ENCODE results near the gene UBR2.
"Not testable (repeated sequence)": the region's sequence is repeated elsewhere in the genome, so short reads cannot be mapped to it uniquely, and the experiment has no call there.

The UBR2 gene

GRCh38 chr6:42618686-42619085 is 54.9 kb downstream of the UBR2 start:
- no peak for DNase-seq

- DNase-seq = no peak
Observed at GRCh38 chr6:42619963-42620362, 56.1 kb downstream of the UBR2 start.

- DNase-seq = no peak
Observed at GRCh38 chr6:42624601-42625000, 60.8 kb downstream of the UBR2 start.

- DNase-seq = no peak
Observed at GRCh38 chr6:42627044-42627443, 63.2 kb downstream of the UBR2 start.

- DNase-seq = no peak
Observed at GRCh38 chr6:42627674-42628073, 63.8 kb downstream of the UBR2 start.

- no peak for DNase-seq
Observed at GRCh38 chr6:42628604-42629003, 64.8 kb downstream of the UBR2 start.

- DNase-seq = no peak
Observed at GRCh38 chr6:42629845-42630244, 66.0 kb downstream of the UBR2 start.

GRCh38 chr6:42637681-42638080 is 73.9 kb downstream of the UBR2 start:
- DNase-seq = no peak

GRCh38 chr6:42642794-42643193 is 79.0 kb downstream of the UBR2 start:
- DNase-seq = no peak

GRCh38 chr6:42644211-42644610 is 80.4 kb downstream of the UBR2 start:
- no peak for DNase-seq

- DNase-seq = no peak
Observed at GRCh38 chr6:42652024-42652746, 88.4 kb downstream of the UBR2 start.

GRCh38 chr6:42653851-42654250 is 90.0 kb downstream of the UBR2 start:
- DNase-seq = no peak

GRCh38 chr6:42659806-42660205 is 96.0 kb downstream of the UBR2 start:
- DNase-seq = no peak

- peak; percentile 34 for DNase-seq
Observed at GRCh38 chr6:42661540-42662153, 97.8 kb downstream of the UBR2 start.

GRCh38 chr6:42664718-42665117 is 100.9 kb downstream of the UBR2 start:
- no peak for DNase-seq

- not testable (repeated sequence) for DNase-seq
Observed at GRCh38 chr6:42674368-42674767, 110.5 kb downstream of the UBR2 start.

GRCh38 chr6:42674780-42675179 is 111.0 kb downstream of the UBR2 start:
- no peak for DNase-seq

- DNase-seq = no peak
Observed at GRCh38 chr6:42679358-42679757, 115.5 kb downstream of the UBR2 start.

- DNase-seq = no peak
Observed at GRCh38 chr6:42688281-42688680, 124.5 kb downstream of the UBR2 start.

- no peak for DNase-seq
Observed at GRCh38 chr6:42689371-42689770, 125.5 kb downstream of the UBR2 start.

- no peak for DNase-seq
Observed at GRCh38 chr6:42690151-42690702, 126.4 kb downstream of the UBR2 start.

GRCh38 chr6:42690872-42691271 is 127.0 kb downstream of the UBR2 start:
- no peak for DNase-seq

GRCh38 chr6:42692137-42692911 is 128.5 kb downstream of the UBR2 start:
- no peak for DNase-seq
